GM12865 (cell line): Measurements from ENCODE around the gene ETS1.

ENCODE experiments used
- DNase-seq: peaks from one replicate; pipeline ENCODE4 v3.0.0; 2010; ENCODE audit warnings: low read depth
- H3K4me3 ChIP-seq: 2 replicates; pipeline ENCODE4 v1.5.1; 2011; ENCODE audit warnings: mild to moderate bottlenecking, low read depth, low read length, control low read depth
- TF ChIP-seq, protein P1 (sequence below): IDR thresholded peaks from 2 replicates; pipeline ENCODE4 v1.5.1; 2011; ENCODE audit warnings: low read length, control low read depth, low read depth, inconsistent platforms; ENCODE audit not compliant: insufficient read depth; ENCODE audit errors: missing control alignments

The ETS1 gene

DNA sequence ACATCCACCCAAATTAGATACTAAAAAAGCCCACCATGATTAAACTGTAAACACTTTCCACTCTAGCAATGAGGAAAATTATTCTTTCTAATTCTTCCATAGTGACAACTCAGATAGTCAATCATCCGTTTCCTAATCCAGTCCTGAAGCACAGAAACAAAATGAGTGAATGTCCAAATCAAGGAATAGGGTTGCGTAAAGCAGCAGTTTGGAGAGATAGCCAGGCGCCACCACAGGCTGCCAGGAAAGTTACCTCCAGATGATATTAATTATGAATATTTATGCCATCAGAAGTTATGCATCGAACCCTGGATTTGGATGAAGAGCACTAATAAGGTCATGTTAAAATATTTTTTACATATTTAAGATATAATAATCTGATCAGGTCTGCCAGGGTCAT is 63.2 kb downstream of the ETS1 start:
- TF ChIP-seq, protein P1, sequence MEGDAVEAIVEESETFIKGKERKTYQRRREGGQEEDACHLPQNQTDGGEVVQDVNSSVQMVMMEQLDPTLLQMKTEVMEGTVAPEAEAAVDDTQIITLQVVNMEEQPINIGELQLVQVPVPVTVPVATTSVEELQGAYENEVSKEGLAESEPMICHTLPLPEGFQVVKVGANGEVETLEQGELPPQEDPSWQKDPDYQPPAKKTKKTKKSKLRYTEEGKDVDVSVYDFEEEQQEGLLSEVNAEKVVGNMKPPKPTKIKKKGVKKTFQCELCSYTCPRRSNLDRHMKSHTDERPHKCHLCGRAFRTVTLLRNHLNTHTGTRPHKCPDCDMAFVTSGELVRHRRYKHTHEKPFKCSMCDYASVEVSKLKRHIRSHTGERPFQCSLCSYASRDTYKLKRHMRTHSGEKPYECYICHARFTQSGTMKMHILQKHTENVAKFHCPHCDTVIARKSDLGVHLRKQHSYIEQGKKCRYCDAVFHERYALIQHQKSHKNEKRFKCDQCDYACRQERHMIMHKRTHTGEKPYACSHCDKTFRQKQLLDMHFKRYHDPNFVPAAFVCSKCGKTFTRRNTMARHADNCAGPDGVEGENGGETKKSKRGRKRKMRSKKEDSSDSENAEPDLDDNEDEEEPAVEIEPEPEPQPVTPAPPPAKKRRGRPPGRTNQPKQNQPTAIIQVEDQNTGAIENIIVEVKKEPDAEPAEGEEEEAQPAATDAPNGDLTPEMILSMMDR: no peak
- no peak overlapping the region for H3K4me3 ChIP-seq
- DNase-seq: no peak

DNA sequence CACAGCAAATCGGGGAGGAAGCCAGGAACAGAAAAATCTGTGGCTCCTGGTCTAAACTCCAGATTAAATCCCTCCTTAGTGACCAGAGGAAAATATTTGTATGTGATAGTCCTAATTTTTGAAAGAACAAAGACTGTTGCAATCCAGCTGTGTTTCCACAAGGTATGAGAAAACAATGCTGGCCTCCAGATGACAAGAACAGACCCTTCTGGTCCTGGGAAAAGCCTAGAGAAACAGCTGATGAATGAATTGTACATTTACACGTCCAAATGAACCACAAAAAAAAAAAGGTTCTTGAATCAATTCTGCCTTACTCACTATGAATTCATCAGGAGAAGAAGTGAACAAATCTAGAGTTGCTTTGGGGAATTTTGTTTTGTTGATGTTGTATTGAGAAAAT is 63.7 kb downstream of the ETS1 start:
- H3K4me3 ChIP-seq: peak overlapping the region; percentile 81; the same call in 1 of the 2 replicates
- DNase-seq: no peak
- TF ChIP-seq, protein P1: no peak

DNA sequence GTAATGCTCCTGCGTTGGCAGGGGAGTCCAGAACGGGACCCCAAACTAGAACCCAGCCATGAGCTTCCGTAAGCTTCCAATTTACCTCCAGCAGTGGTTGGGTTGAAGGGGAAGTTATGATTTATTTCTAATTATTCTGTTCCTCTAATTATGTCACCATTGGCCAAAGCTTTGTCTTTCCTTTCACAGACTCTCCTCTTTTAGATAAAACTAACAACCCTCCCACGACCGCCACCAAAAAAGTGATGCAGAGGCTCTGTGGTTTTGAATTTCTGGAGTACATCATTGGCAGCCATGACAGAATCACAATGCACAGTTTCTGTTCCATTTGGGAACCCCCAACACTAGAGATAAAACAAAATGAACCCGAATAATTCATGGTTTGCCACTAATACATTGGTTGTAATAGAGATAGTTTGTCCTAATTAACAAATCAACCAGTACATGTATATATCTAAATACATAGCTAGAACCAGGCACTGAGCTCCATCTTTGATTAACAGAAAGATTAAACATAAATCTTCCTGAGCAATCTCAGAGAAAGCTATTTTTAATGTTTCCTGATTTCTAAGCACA is 64.3 kb downstream of the ETS1 start:
- TF ChIP-seq, protein P1: no peak
- DNase-seq: peak; percentile 58
- peak overlapping the region; percentile 81 for H3K4me3 ChIP-seq

DNA sequence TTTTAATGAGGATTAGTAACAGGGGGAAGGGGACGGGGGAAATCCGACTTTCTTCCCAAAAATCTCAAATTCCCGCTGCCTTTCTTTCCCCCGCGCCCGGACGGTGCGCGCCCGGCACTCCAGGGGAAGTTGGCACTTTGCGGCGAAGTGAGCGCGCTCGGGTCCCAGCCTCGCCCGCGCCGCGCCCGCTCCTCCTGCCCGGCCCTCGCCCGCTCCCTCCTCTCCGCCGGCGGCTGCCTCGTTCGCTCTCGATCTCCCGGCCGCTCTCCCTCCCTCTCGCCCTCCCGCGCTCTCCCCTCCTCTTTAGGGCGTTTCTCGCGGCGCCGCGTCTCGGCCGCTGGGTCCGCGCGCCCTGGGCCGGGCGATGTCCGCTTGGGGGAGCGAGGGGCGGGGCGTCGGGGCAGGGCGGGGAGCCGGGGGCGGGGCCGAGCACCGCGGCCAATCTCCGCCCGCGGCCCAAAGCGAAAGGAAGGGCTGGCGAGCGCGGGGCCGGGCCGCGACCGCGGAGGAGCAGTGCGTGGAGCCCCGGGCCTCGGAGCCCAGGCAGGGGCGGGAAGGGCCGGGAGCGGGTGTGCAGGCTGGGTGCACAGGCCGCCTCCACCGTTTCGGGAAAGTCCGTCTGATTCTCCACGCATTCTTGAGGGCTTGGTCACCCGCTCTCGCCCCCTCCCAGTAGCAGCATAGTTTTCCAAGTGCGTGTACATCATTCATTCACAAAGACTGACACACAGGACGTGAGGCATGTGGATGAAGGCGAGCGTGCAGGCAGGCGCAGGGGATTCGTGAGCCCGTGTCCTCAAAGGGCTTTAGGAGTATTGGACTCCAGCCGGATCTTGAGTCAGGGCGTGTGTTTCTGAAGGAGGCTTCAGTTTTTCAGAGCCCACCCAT is 65.1 kb downstream of the ETS1 start:
- peak overlapping the region; percentile 93 for H3K4me3 ChIP-seq
- TF ChIP-seq, protein P1: no peak
- DNase-seq: peak; percentile 96

DNA sequence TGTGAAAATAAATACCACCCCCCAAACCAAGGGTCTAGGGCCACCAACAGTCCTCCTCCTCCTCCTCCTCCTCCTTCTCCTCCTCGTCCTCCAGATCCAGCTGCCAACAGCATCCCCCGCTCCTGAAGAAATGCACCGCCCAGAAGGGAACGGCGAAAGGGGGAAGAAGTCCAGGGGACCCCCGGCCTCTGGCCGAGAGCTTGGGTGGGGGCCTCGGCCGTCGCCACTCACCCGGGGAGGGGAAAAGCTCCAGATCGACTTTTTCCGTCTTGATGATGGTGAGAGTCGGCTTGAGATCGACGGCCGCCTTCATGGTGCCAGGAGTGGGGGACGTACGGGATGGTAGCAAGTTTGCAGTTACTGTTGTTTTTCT is 65.7 kb downstream of the ETS1 start:
- peak overlapping the region; percentile 93 for H3K4me3 ChIP-seq
- TF ChIP-seq, protein P1: no peak
- peak; percentile 46 for DNase-seq

DNA sequence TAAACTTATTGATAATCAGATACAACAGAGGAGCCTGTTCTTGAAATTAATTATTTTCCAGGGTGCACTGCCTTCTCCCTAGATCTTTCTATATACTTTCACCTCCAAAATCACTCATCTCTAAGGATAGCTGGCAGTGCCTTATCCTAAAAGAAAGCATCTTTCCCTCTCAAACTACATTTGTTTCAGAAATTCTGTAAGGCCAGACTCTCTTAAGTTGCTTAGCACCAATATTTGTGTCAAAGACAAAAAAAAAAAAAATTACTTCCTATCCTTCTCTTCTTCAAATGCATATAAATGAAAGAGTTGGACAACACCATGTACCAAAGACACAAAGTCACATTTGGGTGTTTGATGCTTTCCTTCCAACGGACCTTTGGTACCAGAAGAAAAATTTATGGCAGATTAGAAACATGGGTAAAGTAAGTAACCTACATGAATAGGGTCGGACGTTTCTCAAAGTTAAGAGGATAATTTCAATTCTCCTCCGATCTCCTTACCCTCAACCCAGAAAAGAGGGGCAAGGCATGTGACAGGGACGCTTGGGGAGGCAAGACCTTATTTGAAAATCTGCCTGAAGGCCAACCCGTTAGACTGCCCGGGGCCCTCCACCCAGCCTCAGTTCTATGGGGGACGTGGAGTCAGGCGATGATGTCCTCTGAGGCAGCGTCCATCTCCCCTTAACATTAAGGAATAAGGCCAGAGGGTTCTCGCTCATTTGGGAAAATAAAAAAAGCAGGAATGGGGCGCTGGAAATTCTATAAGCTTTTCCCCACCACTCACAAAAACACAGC is 66.3 kb downstream of the ETS1 start:
- TF ChIP-seq, protein P1: no peak
- peak overlapping the region; percentile 93 for H3K4me3 ChIP-seq
- no peak for DNase-seq
